ENCODE measurements around the gene ARID3A. TPM values are rescaled to one million over a fixed set of nuclear protein-coding genes. Genes with fewer than 3 reads are reported as not detected.

The ARID3A gene
- total RNA-seq, 1 donor from 2014 or later, result 106 TPM

DNA sequence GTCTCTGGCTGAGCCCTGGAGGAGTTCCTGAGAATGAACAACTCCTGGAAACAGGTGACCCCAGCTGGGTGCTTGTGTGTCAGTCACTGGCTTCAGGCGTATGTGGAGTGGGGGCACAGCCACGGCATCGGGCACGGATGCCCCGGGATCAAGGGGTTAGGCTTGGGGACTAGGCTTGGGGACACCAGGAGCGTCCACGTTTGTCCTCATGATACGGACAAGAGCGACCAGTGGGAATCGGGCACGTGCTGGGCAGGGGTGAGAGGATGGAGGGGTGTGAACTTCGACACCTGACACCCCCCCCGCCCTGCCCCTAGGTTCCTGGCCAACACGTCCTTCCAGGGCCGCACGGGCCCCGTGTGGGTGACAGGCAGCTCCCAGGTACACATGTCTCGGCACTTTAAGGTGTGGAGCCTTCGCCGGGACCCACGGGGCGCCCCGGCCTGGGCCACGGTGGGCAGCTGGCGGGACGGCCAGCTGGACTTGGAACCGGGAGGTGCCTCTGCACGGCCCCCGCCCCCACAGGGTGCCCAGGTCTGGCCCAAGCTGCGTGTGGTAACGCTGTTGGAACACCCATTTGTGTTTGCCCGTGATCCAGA, 78.5 kb downstream of the ARID3A start:
- Histone ChIP-seq H3K79me2 (ENCODE audit: insufficient read depth, low read length) (no peaks in the 10 kb centered on the region), H3K27ac (ENCODE audit: low read depth, low read length) (no peak overlapping the region), H3K27me3 (ENCODE audit: insufficient read depth, low read length) (peaks cover 11% of the 10 kb centered on the region), H2AFZ (ENCODE audit: low read depth, low read length) (no peak overlapping the region), H4K20me1 (ENCODE audit: insufficient read depth, low read length) (peaks cover 10% of the 10 kb centered on the region), H3K9me3 (ENCODE audit: insufficient read depth, low read depth, low read length) (no peaks in the 10 kb centered on the region), H3K36me3 (ENCODE audit: insufficient read depth, low read length) (no peaks in the 10 kb centered on the region), H3K4me3 (ENCODE audit: insufficient read depth, low read depth, low read length) (no peak overlapping the region), H3K4me1 (ENCODE audit: insufficient read depth, low read length) (no peaks in the 10 kb centered on the region), H3K9ac (ENCODE audit: low read length) (no peak overlapping the region), H3K4me2 (ENCODE audit: low read length) (no peak overlapping the region)
- Mint-ChIP-seq H3K4me3 (ENCODE audit: unreplicated experiment) (no peak overlapping the region), H3K27me3 (ENCODE audit: low read depth, unreplicated experiment) (peaks cover 14% of the 10 kb centered on the region), H3K9me3 (ENCODE audit: unreplicated experiment) (no peaks in the 10 kb centered on the region), H3K27ac (ENCODE audit: unreplicated experiment) (no peak overlapping the region), H3K36me3 (ENCODE audit: low read depth, unreplicated experiment) (no peaks in the 10 kb centered on the region), H3K4me1 (ENCODE audit: low read depth, unreplicated experiment) (no peaks in the 10 kb centered on the region)
- no peak for DNase-seq (ENCODE audit: low read depth)
- no peak for FAIRE-seq
- no peak for TF ChIP-seq EZH2 (IDR thresholded peaks at IDR 0.05; ENCODE audit: insufficient read depth, low read length)
- TF ChIP-seq, protein P1, sequence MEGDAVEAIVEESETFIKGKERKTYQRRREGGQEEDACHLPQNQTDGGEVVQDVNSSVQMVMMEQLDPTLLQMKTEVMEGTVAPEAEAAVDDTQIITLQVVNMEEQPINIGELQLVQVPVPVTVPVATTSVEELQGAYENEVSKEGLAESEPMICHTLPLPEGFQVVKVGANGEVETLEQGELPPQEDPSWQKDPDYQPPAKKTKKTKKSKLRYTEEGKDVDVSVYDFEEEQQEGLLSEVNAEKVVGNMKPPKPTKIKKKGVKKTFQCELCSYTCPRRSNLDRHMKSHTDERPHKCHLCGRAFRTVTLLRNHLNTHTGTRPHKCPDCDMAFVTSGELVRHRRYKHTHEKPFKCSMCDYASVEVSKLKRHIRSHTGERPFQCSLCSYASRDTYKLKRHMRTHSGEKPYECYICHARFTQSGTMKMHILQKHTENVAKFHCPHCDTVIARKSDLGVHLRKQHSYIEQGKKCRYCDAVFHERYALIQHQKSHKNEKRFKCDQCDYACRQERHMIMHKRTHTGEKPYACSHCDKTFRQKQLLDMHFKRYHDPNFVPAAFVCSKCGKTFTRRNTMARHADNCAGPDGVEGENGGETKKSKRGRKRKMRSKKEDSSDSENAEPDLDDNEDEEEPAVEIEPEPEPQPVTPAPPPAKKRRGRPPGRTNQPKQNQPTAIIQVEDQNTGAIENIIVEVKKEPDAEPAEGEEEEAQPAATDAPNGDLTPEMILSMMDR (IDR thresholded peaks at IDR 0.05; ENCODE audit: insufficient read depth, low read depth, low read length), result no peak

DNA sequence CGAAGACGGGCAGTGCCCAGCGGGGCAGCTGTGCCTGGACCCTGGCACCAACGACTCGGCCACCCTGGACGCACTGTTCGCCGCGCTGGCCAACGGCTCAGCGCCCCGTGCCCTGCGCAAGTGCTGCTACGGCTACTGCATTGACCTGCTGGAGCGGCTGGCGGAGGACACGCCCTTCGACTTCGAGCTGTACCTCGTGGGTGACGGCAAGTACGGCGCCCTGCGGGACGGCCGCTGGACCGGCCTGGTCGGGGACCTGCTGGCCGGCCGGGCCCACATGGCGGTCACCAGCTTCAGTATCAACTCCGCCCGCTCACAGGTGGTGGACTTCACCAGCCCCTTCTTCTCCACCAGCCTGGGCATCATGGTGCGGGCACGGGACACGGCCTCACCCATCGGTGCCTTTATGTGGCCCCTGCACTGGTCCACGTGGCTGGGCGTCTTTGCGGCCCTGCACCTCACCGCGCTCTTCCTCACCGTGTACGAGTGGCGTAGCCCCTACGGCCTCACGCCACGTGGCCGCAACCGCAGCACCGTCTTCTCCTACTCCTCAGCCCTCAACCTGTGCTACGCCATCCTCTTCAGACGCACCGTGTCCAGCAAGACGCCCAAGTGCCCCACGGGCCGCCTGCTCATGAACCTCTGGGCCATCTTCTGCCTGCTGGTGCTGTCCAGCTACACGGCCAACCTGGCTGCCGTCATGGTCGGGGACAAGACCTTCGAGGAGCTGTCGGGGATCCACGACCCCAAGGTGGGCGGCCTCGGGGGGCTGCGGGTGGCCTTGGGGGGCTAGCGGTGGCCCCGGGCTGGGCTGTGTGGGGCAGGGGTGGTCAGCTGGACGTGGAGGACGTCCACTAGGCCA, 79.2 kb downstream of the ARID3A start:
- no peaks in the 10 kb centered on the region for H3K79me2 ChIP-seq (ENCODE audit: insufficient read depth, low read length)
- H3K4me2 ChIP-seq (ENCODE audit: low read length), result no peak overlapping the region
- peaks cover 8% of the 10 kb centered on the region for H3K27me3 ChIP-seq (ENCODE audit: insufficient read depth, low read length)
- H3K4me3 ChIP-seq (ENCODE audit: insufficient read depth, low read depth, low read length), result no peak overlapping the region
- H3K9me3 ChIP-seq (ENCODE audit: insufficient read depth, low read depth, low read length), result no peaks in the 10 kb centered on the region
- Mint-ChIP-seq H3K4me3 (ENCODE audit: unreplicated experiment) (no peak overlapping the region), H3K4me1 (ENCODE audit: low read depth, unreplicated experiment) (no peaks in the 10 kb centered on the region), H3K27ac (ENCODE audit: unreplicated experiment) (no peak overlapping the region), H3K36me3 (ENCODE audit: low read depth, unreplicated experiment) (no peaks in the 10 kb centered on the region), H3K27me3 (ENCODE audit: low read depth, unreplicated experiment) (peaks cover 10% of the 10 kb centered on the region), H3K9me3 (ENCODE audit: unreplicated experiment) (no peaks in the 10 kb centered on the region)
- H3K4me1 ChIP-seq (ENCODE audit: insufficient read depth, low read length), result no peaks in the 10 kb centered on the region
- no peak overlapping the region for H3K27ac ChIP-seq (ENCODE audit: low read depth, low read length)
- H4K20me1 ChIP-seq (ENCODE audit: insufficient read depth, low read length), result peaks cover 17% of the 10 kb centered on the region
- H2AFZ ChIP-seq (ENCODE audit: low read depth, low read length), result no peak overlapping the region
- H3K9ac ChIP-seq (ENCODE audit: low read length), result no peak overlapping the region
- H3K36me3 ChIP-seq (ENCODE audit: insufficient read depth, low read length), result no peaks in the 10 kb centered on the region
- DNase-seq (ENCODE audit: low read depth) (no peak), FAIRE-seq (no peak)
- TF ChIP-seq, protein P1 (IDR thresholded peaks at IDR 0.05; ENCODE audit: insufficient read depth, low read depth, low read length), result no peak
- no peak for TF ChIP-seq EZH2 (IDR thresholded peaks at IDR 0.05; ENCODE audit: insufficient read depth, low read length)

Measured in astrocyte (in vitro differentiated cells and primary cell).